IMR-90 (cell line): Measurements from ENCODE around the gene RAB11FIP4. TPM values are rescaled to one million over a fixed set of nuclear protein-coding genes. Genes with fewer than 3 reads are reported as not detected.

Experiments used
- ATAC-seq: fragments of 200-7000 bp; cut with Tn5 transposase; 2 replicates; pipeline ENCODE4 v1.9.1; 2020; ENCODE audit warnings: low read depth, mild to moderate bottlenecking, moderate library complexity
- BruUV-seq: library from RNA; stranded (reverse); fragments of 400-500 nt; replicated peaks from 2 replicates; lab custom pipeline; 2021; lab: Mats Ljungman, UMichigan
- CTCF ChIA-PET: fragments of 300-600 bp; formaldehyde crosslinking; extraction: SDS; loops from one replicate; lab custom pipeline; 2021; ENCODE audit warnings: antibody characterized with exemption; lab: Yijun Ruan, JAX
- POLR2A ChIA-PET: fragments of 300-600 bp; sonication (Branson Sonifier 250); formaldehyde crosslinking; loops from one replicate; lab custom pipeline; 2022; ENCODE audit warnings: antibody characterized with exemption; ENCODE audit not compliant: unreplicated experiment; lab: Charles Lee
- DNase-seq: peaks from one replicate; pipeline ENCODE4 v3.0.0; 2013
- H2AFZ ChIP-seq: replicated peaks from 2 replicates; pipeline ENCODE3; 2013; ENCODE audit warnings: low read length, mild to moderate bottlenecking; ENCODE audit not compliant: poor library complexity
- H2AK5ac ChIP-seq: 2 replicates; pipeline ENCODE4 v1.6.1; 2013; ENCODE audit warnings: low read depth, low read length, inconsistent platforms
- H2AK9ac ChIP-seq: replicated peaks from 2 replicates; pipeline ENCODE3; 2013; ENCODE audit warnings: mild to moderate bottlenecking, low read depth, low read length, moderate library complexity; ENCODE audit not compliant: poor library complexity
- H2BK120ac ChIP-seq: 2 replicates; pipeline ENCODE4 v1.6.1; 2013; ENCODE audit warnings: low read depth, low read length, inconsistent platforms
- H2BK15ac ChIP-seq: 3 replicates; pipeline ENCODE4 v1.6.1; 2013; ENCODE audit warnings: low read depth, low read length, inconsistent platforms
- H2BK20ac ChIP-seq: 2 replicates; pipeline ENCODE4 v1.6.1; 2013; ENCODE audit warnings: low read depth, mild to moderate bottlenecking, inconsistent platforms, low read length, moderate library complexity
- H2BK5ac ChIP-seq: 2 replicates; pipeline ENCODE4 v1.6.1; 2013; ENCODE audit warnings: mild to moderate bottlenecking, low read depth, low read length, inconsistent platforms; ENCODE audit not compliant: poor library complexity, severe bottlenecking
- H3K14ac ChIP-seq: replicated peaks from 2 replicates; pipeline ENCODE4 v1.6.1; 2013; ENCODE audit warnings: low read depth, low read length, inconsistent platforms
- H3K18ac ChIP-seq: 2 replicates; pipeline ENCODE4 v1.6.1; 2013; ENCODE audit warnings: low read depth, low read length, control low read depth
- H3K23ac ChIP-seq: 2 replicates; pipeline ENCODE4 v1.6.1; 2013; ENCODE audit warnings: low read depth, low read length, inconsistent platforms
- H3K27ac ChIP-seq: 2 replicates; pipeline ENCODE4 v1.5.1; 2013; ENCODE audit warnings: mild to moderate bottlenecking, control low read depth, low read length; ENCODE audit not compliant: insufficient read depth
- H3K27me3 ChIP-seq: 2 replicates; pipeline ENCODE4 v1.6.1; 2013; ENCODE audit warnings: low read length; ENCODE audit not compliant: control insufficient read depth, insufficient read depth
- H3K36me3 ChIP-seq: 2 replicates; pipeline ENCODE4 v1.6.1; 2013; ENCODE audit warnings: low read length, mixed read lengths; ENCODE audit not compliant: control insufficient read depth, insufficient read depth
- H3K4ac ChIP-seq: 2 replicates; pipeline ENCODE4 v1.6.1; 2013; ENCODE audit warnings: low read depth, low read length, inconsistent platforms
- H3K4me1 ChIP-seq: 2 replicates; pipeline ENCODE4 v1.6.1; 2013; ENCODE audit warnings: low read length, mixed read lengths; ENCODE audit not compliant: control insufficient read depth, insufficient read depth
- H3K4me2 ChIP-seq: 2 replicates; pipeline ENCODE4 v1.6.1; 2013; ENCODE audit warnings: low read depth, mild to moderate bottlenecking, control low read depth, low read length, moderate library complexity
- H3K4me3 ChIP-seq: 2 replicates; pipeline ENCODE4 v1.5.1; 2013; ENCODE audit warnings: low read depth, mild to moderate bottlenecking, control low read depth, low read length, moderate library complexity; ENCODE audit not compliant: insufficient read depth
- H3K56ac ChIP-seq: 2 replicates; pipeline ENCODE4 v1.6.1; 2013; ENCODE audit warnings: low read length, inconsistent platforms; ENCODE audit not compliant: insufficient read depth; ENCODE audit errors: extremely low read depth
- H3K79me1 ChIP-seq, 2 experiments: 2 replicates each; pipeline ENCODE4 v1.6.1; 2013; ENCODE audit warnings: low read length in 2 of 2, inconsistent platforms in 1 of 2, low read depth in 1 of 2
- H3K9ac ChIP-seq: 2 replicates; pipeline ENCODE4 v1.6.1; 2013; ENCODE audit warnings: low read depth, low read length, control low read depth
- H3K9me1 ChIP-seq: 2 replicates; pipeline ENCODE4 v1.6.1; 2013; ENCODE audit warnings: low read length, inconsistent platforms; ENCODE audit not compliant: insufficient read depth
- H3K9me3 ChIP-seq: 2 replicates; pipeline ENCODE4 v1.6.1; 2013; ENCODE audit warnings: low read length; ENCODE audit not compliant: control insufficient read depth, insufficient read depth
- H4K20me1 ChIP-seq: 2 replicates; pipeline ENCODE4 v1.6.1; 2013; ENCODE audit warnings: low read length, inconsistent platforms; ENCODE audit not compliant: insufficient read depth
- H4K5ac ChIP-seq: 2 replicates; pipeline ENCODE4 v1.6.1; 2013; ENCODE audit warnings: mild to moderate bottlenecking, low read depth, low read length, control low read depth
- H4K8ac ChIP-seq, 2 experiments: 2 replicates each; pipeline ENCODE4 v1.6.1; 2013; ENCODE audit warnings: low read depth in 2 of 2, low read length in 2 of 2, control low read depth in 1 of 2, inconsistent platforms in 1 of 2
- H4K91ac ChIP-seq: 2 replicates; pipeline ENCODE4 v1.6.1; 2013; ENCODE audit warnings: low read depth, low read length, inconsistent platforms; ENCODE audit not compliant: insufficient read depth
- BHLHE40 ChIP-seq: fragments of 150-350 bp; IDR thresholded peaks from 2 replicates; pipeline ENCODE4 v1.6.1; 2016; ENCODE audit warnings: mild to moderate bottlenecking, low read depth, low read length
- CEBPB ChIP-seq: IDR thresholded peaks from 2 replicates; pipeline ENCODE4 v1.6.1; 2012; ENCODE audit warnings: low read depth, low read length, improper control_type of control experiment
- CHD1 ChIP-seq: IDR thresholded peaks from 2 replicates; pipeline ENCODE4 v1.6.1; 2012; ENCODE audit warnings: low read depth, low read length, improper control_type of control experiment
- CTCF ChIP-seq: conservative IDR thresholded peaks from 2 replicates; pipeline ENCODE4 v1.5.1; 2012; ENCODE audit warnings: mild to moderate bottlenecking, low read depth, low read length, improper control_type of control experiment
- ELK1 ChIP-seq: fragments of 150-350 bp; IDR thresholded peaks from 2 replicates; pipeline ENCODE4 v1.6.1; 2016; ENCODE audit warnings: low read depth, mild to moderate bottlenecking, low read length, moderate library complexity, borderline replicate concordance
- FOS ChIP-seq: fragments of 150-350 bp; IDR thresholded peaks from 2 replicates; pipeline ENCODE4 v1.6.1; 2016; ENCODE audit warnings: low read depth, low read length
- MAFK ChIP-seq: IDR thresholded peaks from 2 replicates; pipeline ENCODE4 v1.6.1; 2012; ENCODE audit warnings: low read depth, low read length, improper control_type of control experiment
- MAZ ChIP-seq: IDR thresholded peaks from 2 replicates; pipeline ENCODE4 v1.6.1; 2012; ENCODE audit warnings: low read depth, mild to moderate bottlenecking, low read length, improper control_type of control experiment, moderate library complexity, borderline replicate concordance
- MXI1 ChIP-seq: IDR thresholded peaks from 2 replicates; pipeline ENCODE4 v1.6.1; 2012; ENCODE audit warnings: low read depth, mild to moderate bottlenecking, low read length, moderate library complexity, borderline replicate concordance
- NFE2L2 ChIP-seq: fragments of 150-350 bp; IDR thresholded peaks from 2 replicates; pipeline ENCODE4 v1.6.1; 2016; ENCODE audit warnings: low read depth, mild to moderate bottlenecking, low read length
- POLR2A ChIP-seq: IDR thresholded peaks from 2 replicates; pipeline ENCODE4 v1.6.1; 2012; ENCODE audit warnings: mild to moderate bottlenecking, low read depth, low read length
- RAD21 ChIP-seq: IDR thresholded peaks from 2 replicates; pipeline ENCODE4 v1.6.1; 2012; ENCODE audit warnings: low read length, improper control_type of control experiment
- RCOR1 ChIP-seq: IDR thresholded peaks from 2 replicates; pipeline ENCODE4 v1.6.1; 2012; ENCODE audit warnings: mild to moderate bottlenecking, low read length, improper control_type of control experiment; ENCODE audit not compliant: insufficient replicate concordance
- RFX5 ChIP-seq: IDR thresholded peaks from 2 replicates; pipeline ENCODE4 v1.8.0; 2012; ENCODE audit warnings: low read depth, mild to moderate bottlenecking, low read length, moderate library complexity
- SMC3 ChIP-seq: fragments of 150-350 bp; IDR thresholded peaks from 2 replicates; pipeline ENCODE4 v1.6.1; 2016; ENCODE audit warnings: low read depth, mild to moderate bottlenecking, antibody characterized with exemption, low read length, moderate library complexity
- USF2 ChIP-seq: fragments of 150-350 bp; IDR thresholded peaks from 2 replicates; pipeline ENCODE4 v1.6.1; 2017; ENCODE audit warnings: mild to moderate bottlenecking, antibody characterized with exemption, low read length, low read depth
- WGBS, 2 experiments: methylation state at CpG; one replicate each; pipeline versions ENCODE4 v1.1.5 to v1.1.7; 2013; ENCODE audit warnings: missing lambda C conversion rate in 2 of 2; ENCODE audit not compliant: insufficient read length in 1 of 2; ENCODE audit errors: extremely low coverage in 2 of 2; 5-methylcytosine and 5-hydroxymethylcytosine counted together
- dilution Hi-C: fragments of 300-500 bp; cut with HindIII; formaldehyde crosslinking; loops from one replicate; pipeline ENCODE4 v1.14.3; 2018; ENCODE audit warnings: low sequenced_read_pairs; ENCODE audit not compliant: unreplicated experiment
- in situ Hi-C: fragments of 300-500 bp; cut with MboI; formaldehyde crosslinking; loops from 3 replicates; pipeline ENCODE4 v1.14.3; 2019; ENCODE audit warnings: low sequenced_read_pairs, inconsistent platforms, mixed read lengths
- intact Hi-C: fragments of 100-400 bp; cut with micrococcal nuclease; formaldehyde crosslinking; loops from 2 replicates; pipeline ENCODE4 v1.10.0; 2022
- polyA plus RNA-seq, 3 experiments: library from polyadenylated mRNA; depleted of rRNA; stranded (reverse); fragments of >200 nt; gene quantifications; 2 replicates each; pipeline ENCODE4 v1.2.3, GENCODE V29; 2012; ENCODE audit warnings: low replicate concordance in 1 of 3
- total RNA-seq: library from RNA; depleted of rRNA; stranded (reverse); fragments of >200 nt; gene quantifications from 2 replicates; pipeline ENCODE4 v1.2.3, GENCODE V29; 2012

RAB11FIP4 gene
- total and polyA plus RNA-seq, 2 of the 4 experiments (the other 2 are of a cell fraction): 0.68 to 1.1 TPM

- POLR2A ChIA-PET: no interaction called here
- H3K4me2 ChIP-seq: no peak overlapping the region
- no peaks in the 10 kb centered on the region for H3K36me3 ChIP-seq
- no peak overlapping the region for H4K5ac ChIP-seq
- H2AK5ac ChIP-seq: no peak overlapping the region
- H4K8ac ChIP-seq: no peak overlapping the region
- H4K91ac ChIP-seq: no peak overlapping the region
- no peaks in the 10 kb centered on the region for H3K4me1 ChIP-seq
- H3K9me3 ChIP-seq: no peaks in the 10 kb centered on the region
- H2BK20ac ChIP-seq: no peak overlapping the region
- no peak overlapping the region for H2BK5ac ChIP-seq
- intact Hi-C loops (no loop called here), in situ Hi-C loops (no loop called here), dilution Hi-C loops (no loop called here)
- H3K18ac ChIP-seq: no peak overlapping the region
- TF ChIP-seq ELK1: no peak
- TF ChIP-seq USF2: no peak
- TF ChIP-seq BHLHE40: no peak
- TF ChIP-seq RAD21: no peak
- TF ChIP-seq FOS: no peak
- no peak for TF ChIP-seq CHD1
- TF ChIP-seq SMC3: no peak
- no peak for TF ChIP-seq CTCF
- no peak for TF ChIP-seq MAZ
- TF ChIP-seq CEBPB: no peak
- TF ChIP-seq MXI1: no peak
- TF ChIP-seq POLR2A: no peak
- no peak for TF ChIP-seq NFE2L2
- no peak for TF ChIP-seq MAFK
- TF ChIP-seq RCOR1: no peak
- TF ChIP-seq RFX5: no peak
- H3K14ac ChIP-seq: no peak overlapping the region
- DNase-seq (no peak), ATAC-seq (no peak)
- H3K27me3 ChIP-seq: peaks cover 71% of the 10 kb centered on the region
- H2AFZ ChIP-seq: no peak overlapping the region
- H3K4ac ChIP-seq: no peak overlapping the region
- no peaks in the 10 kb centered on the region for H3K79me1 ChIP-seq
- BruUV-seq: no TSS peak
- H2BK120ac ChIP-seq: no peak overlapping the region
- H3K23ac ChIP-seq: no peak overlapping the region
- H3K4me3 ChIP-seq: no peak overlapping the region
- no peak overlapping the region for H3K27ac ChIP-seq
- no peak overlapping the region for H2AK9ac ChIP-seq
- H3K9ac ChIP-seq: no peak overlapping the region
- no peaks in the 10 kb centered on the region for H4K20me1 ChIP-seq
- WGBS, 2 experiments: no CpG with 5 or more reads among the region's 2 CpGs
- no peak overlapping the region for H3K56ac ChIP-seq
- H3K9me1 ChIP-seq: no peaks in the 10 kb centered on the region
- no peak overlapping the region for H2BK15ac ChIP-seq
- CTCF ChIA-PET: no interaction called here
Measured at GRCh38 chr17:31479524-31479923, 88.0 kb downstream of the RAB11FIP4 start.
